ENCODE data around the gene PICALM.

PICALM gene

GRCh38 chr11:86087256-86087655, 18.4 kb upstream of the PICALM start:
- Histone ChIP-seq H3K9me3 (no peaks in the 10 kb centered on the region), H3K36me3 (no peaks in the 10 kb centered on the region), H3K4me1 (no peaks in the 10 kb centered on the region), H3K4me3 (ENCODE audit: low read depth, low read length) (no peak overlapping the region), H3K27me3 (no peaks in the 10 kb centered on the region)
- no peak for DNase-seq
- TF ChIP-seq, protein P1, sequence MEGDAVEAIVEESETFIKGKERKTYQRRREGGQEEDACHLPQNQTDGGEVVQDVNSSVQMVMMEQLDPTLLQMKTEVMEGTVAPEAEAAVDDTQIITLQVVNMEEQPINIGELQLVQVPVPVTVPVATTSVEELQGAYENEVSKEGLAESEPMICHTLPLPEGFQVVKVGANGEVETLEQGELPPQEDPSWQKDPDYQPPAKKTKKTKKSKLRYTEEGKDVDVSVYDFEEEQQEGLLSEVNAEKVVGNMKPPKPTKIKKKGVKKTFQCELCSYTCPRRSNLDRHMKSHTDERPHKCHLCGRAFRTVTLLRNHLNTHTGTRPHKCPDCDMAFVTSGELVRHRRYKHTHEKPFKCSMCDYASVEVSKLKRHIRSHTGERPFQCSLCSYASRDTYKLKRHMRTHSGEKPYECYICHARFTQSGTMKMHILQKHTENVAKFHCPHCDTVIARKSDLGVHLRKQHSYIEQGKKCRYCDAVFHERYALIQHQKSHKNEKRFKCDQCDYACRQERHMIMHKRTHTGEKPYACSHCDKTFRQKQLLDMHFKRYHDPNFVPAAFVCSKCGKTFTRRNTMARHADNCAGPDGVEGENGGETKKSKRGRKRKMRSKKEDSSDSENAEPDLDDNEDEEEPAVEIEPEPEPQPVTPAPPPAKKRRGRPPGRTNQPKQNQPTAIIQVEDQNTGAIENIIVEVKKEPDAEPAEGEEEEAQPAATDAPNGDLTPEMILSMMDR (IDR thresholded peaks at IDR 0.05; ENCODE audit: low read depth, low read length), result no peak

DNA sequence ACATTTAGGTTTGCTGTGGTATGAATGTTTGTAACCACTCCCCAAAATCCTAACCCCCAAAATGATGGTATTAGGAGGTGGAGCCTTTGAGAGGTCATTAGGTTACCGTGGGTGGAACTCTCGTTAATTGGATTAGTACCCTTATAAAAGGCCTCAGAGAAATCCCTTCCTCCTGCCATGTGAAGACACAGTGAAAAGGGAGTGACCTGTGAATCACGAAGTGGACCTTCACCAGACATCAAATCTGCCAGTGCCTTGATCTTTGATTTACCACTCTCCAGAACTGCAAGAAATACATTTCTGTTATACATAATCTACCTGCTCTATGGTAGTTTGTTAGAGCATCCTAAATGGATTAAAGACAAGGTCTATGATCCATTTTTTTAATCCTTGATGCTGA, 12.6 kb upstream of the PICALM start:
- no peak overlapping the region for H3K4me3 ChIP-seq (ENCODE audit: low read depth, low read length)
- H3K36me3 ChIP-seq, result no peaks in the 10 kb centered on the region
- DNase-seq, result no peak
- TF ChIP-seq, protein P1 (IDR thresholded peaks at IDR 0.05; ENCODE audit: low read depth, low read length), result no peak
- H3K27me3 ChIP-seq, result no peaks in the 10 kb centered on the region; the same call in 1 of the 2 replicates
- H3K9me3 ChIP-seq, result no peaks in the 10 kb centered on the region
- no peaks in the 10 kb centered on the region for H3K4me1 ChIP-seq

- H3K36me3 ChIP-seq, result no peaks in the 10 kb centered on the region
- no peak for DNase-seq
- no peaks in the 10 kb centered on the region for H3K4me1 ChIP-seq
- no peak overlapping the region for H3K4me3 ChIP-seq (ENCODE audit: low read depth, low read length)
- H3K9me3 ChIP-seq, result no peaks in the 10 kb centered on the region
- TF ChIP-seq, protein P1 (IDR thresholded peaks at IDR 0.05; ENCODE audit: low read depth, low read length), result no peak
- H3K27me3 ChIP-seq, result no peaks in the 10 kb centered on the region; the same call in 1 of the 2 replicates
These were observed 10.5 kb upstream of the PICALM start for GRCh38 chr11:86079421-86079820.

DNA sequence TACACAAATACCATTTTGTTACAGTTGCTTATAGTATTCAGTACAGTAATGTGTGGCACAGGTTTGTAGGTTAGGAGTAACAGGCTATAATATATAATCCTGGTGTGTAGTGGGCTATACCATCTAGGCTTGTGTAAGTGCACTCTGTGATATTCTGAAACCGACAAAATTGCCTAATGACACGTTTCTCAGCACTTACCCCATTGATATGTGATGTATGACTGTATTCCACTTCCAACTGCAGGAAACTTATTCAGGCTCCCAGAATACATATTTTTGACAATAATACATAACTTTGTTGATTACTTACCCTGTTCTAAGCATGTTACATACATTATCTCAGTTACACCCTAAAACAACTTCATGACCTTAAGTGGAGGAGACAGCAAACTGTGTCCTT, 5.1 kb upstream of the PICALM start:
- Histone ChIP-seq H3K4me1 (peaks cover 6% of the 10 kb centered on the region), H3K27me3 (no peaks in the 10 kb centered on the region; the same call in 1 of the 2 replicates), H3K4me3 (ENCODE audit: low read depth, low read length) (no peak overlapping the region), H3K9me3 (no peaks in the 10 kb centered on the region), H3K36me3 (no peaks in the 10 kb centered on the region)
- TF ChIP-seq, protein P1 (IDR thresholded peaks at IDR 0.05; ENCODE audit: low read depth, low read length), result no peak
- DNase-seq, result no peak

DNA sequence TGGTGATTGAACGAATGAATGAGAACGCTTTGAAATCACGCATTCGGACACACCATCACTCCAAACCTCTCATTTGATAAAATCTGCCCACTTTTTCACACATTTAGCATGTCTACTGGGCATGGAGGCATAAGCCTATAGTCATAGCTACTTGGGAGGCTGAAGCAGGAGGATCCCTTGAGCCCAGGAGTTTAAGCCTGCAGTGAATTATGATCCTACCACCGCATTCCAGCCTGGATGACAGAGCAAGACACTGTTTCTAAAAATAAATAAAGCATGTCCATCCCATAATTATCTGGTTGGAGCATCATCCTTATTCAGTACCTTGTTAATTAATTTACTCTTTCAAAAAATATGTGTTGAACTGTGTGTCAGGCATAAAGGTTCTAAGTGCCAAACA, 3.3 kb upstream of the PICALM start:
- H3K36me3 ChIP-seq, result no peaks in the 10 kb centered on the region
- TF ChIP-seq, protein P1 (IDR thresholded peaks at IDR 0.05; ENCODE audit: low read depth, low read length), result no peak
- H3K9me3 ChIP-seq, result no peaks in the 10 kb centered on the region
- no peak for DNase-seq
- H3K4me3 ChIP-seq (ENCODE audit: low read depth, low read length), result no peak overlapping the region
- H3K27me3 ChIP-seq, result no peaks in the 10 kb centered on the region; the same call in 1 of the 2 replicates
- H3K4me1 ChIP-seq, result peaks cover 6% of the 10 kb centered on the region

GRCh38 chr11:86070142-86071056, 1.5 kb upstream of the PICALM start:
- Histone ChIP-seq H3K4me3 (ENCODE audit: low read depth, low read length) (no peak overlapping the region), H3K4me1 (peaks cover 6% of the 10 kb centered on the region), H3K9me3 (no peaks in the 10 kb centered on the region), H3K36me3 (no peaks in the 10 kb centered on the region), H3K27me3 (no peaks in the 10 kb centered on the region)
- no peak for DNase-seq
- TF ChIP-seq, protein P1 (IDR thresholded peaks at IDR 0.05; ENCODE audit: low read depth, low read length), result no peak

Measured in BE2C (cell line).